ENCODE data around the gene TNXB. TPM values are rescaled to one million over a fixed set of nuclear protein-coding genes. Genes with fewer than 3 reads are reported as not detected.

Gene TNXB
- total and polyA plus RNA-seq, 9 of the 15 experiments (the other 6 are each of a cell fraction or from before 2014, with no cell fraction given), result 0.14 to 28.1 (median 12.4) TPM

Small RNA genes lying within 50 kb of the gene (small RNA-seq; reads per million reads assigned to genes)
- not detected for gene RNA5SP206

Other genes starting within 250 kb of the TNXB start
Only the 7 nearest of the 23 such genes appear.
- gene ATF6B, start 18.9 kb upstream of the TNXB start, total RNA-seq (2014; rRNA removed), result 22.7 and 25.4 TPM in 2 replicates
- gene ATF6B, start 18.9 kb upstream of the TNXB start, total RNA-seq (2014; rRNA removed; fragmentation: Illumina TruSeq; extraction: Trizol), result 15.6 and 21.5 TPM in 2 replicates
- 30.5 and 31.7 TPM in 2 replicates for gene ATF6B, start 18.9 kb upstream of the TNXB start, total RNA-seq (2015; rRNA removed; fragmentation: Illumina TruSeq; extraction: Trizol)
- 83.6 and 89.7 TPM in 2 replicates for gene ATF6B, start 18.9 kb upstream of the TNXB start, total RNA-seq (2021)
- gene ATF6B, start 18.9 kb upstream of the TNXB start, polyA plus RNA-seq (2011; rRNA removed), result 46.6 and 83.9 TPM in 2 replicates
- gene ATF6B, start 18.9 kb upstream of the TNXB start, polyA plus RNA-seq (2014; fragmentation: Illumina TruSeq; extraction: Trizol), result 128 and 131 TPM in 2 replicates
- 10 to 100 TPM; 20.7 to 26.1 TPM for gene ATF6B, start 18.9 kb upstream of the TNXB start, polyA plus RNA-seq (2014; fragmentation: Nextera tagmentation; extraction: Ambion mirVana)
- gene ATF6B, start 18.9 kb upstream of the TNXB start, polyA plus RNA-seq (2014; rRNA removed), result 88.0 and 103 TPM in 2 replicates
- 18.8 and 24.3 TPM in 2 replicates for gene FKBPL, start 20.9 kb upstream of the TNXB start, total RNA-seq (2014; rRNA removed)
- gene FKBPL, start 20.9 kb upstream of the TNXB start, total RNA-seq (2014; rRNA removed; fragmentation: Illumina TruSeq; extraction: Trizol), result 18.7 and 23.5 TPM in 2 replicates
- gene FKBPL, start 20.9 kb upstream of the TNXB start, total RNA-seq (2015; rRNA removed; fragmentation: Illumina TruSeq; extraction: Trizol), result 23.9 and 26.7 TPM in 2 replicates
- gene FKBPL, start 20.9 kb upstream of the TNXB start, total RNA-seq (2021), result 21.0 and 22.9 TPM in 2 replicates
- 9.0 and 11.5 TPM in 2 replicates for gene FKBPL, start 20.9 kb upstream of the TNXB start, polyA plus RNA-seq (2011; rRNA removed)
- gene FKBPL, start 20.9 kb upstream of the TNXB start, polyA plus RNA-seq (2014; fragmentation: Illumina TruSeq; extraction: Trizol), result 22.2 and 23.3 TPM in 2 replicates
- gene FKBPL, start 20.9 kb upstream of the TNXB start, polyA plus RNA-seq (2014; fragmentation: Nextera tagmentation; extraction: Ambion mirVana), result 10 to 100 TPM; 18.3 to 31.4 TPM
- gene FKBPL, start 20.9 kb upstream of the TNXB start, polyA plus RNA-seq (2014; rRNA removed), result 20.1 and 20.6 TPM in 2 replicates
- 0.14 and 0.57 TPM in 2 replicates for gene PRRT1, start 42.6 kb upstream of the TNXB start, total RNA-seq (2014; rRNA removed)
- gene PRRT1, start 42.6 kb upstream of the TNXB start, total RNA-seq (2014; rRNA removed; fragmentation: Illumina TruSeq; extraction: Trizol), result 0.16 and 0.29 TPM in 2 replicates
- gene PRRT1, start 42.6 kb upstream of the TNXB start, total RNA-seq (2015; rRNA removed; fragmentation: Illumina TruSeq; extraction: Trizol), result 0.40 and 0.53 TPM in 2 replicates
- 1.9 and 3.0 TPM in 2 replicates for gene PRRT1, start 42.6 kb upstream of the TNXB start, total RNA-seq (2021)
- gene PRRT1, start 42.6 kb upstream of the TNXB start, polyA plus RNA-seq (2011; rRNA removed), result 0.50 and 1.1 TPM in 2 replicates
- 3.3 and 3.5 TPM in 2 replicates for gene PRRT1, start 42.6 kb upstream of the TNXB start, polyA plus RNA-seq (2014; fragmentation: Illumina TruSeq; extraction: Trizol)
- under 1 TPM; 0.31 to 0.41 TPM for gene PRRT1, start 42.6 kb upstream of the TNXB start, polyA plus RNA-seq (2014; fragmentation: Nextera tagmentation; extraction: Ambion mirVana)
- 2.1 and 2.8 TPM in 2 replicates for gene PRRT1, start 42.6 kb upstream of the TNXB start, polyA plus RNA-seq (2014; rRNA removed)
- 69.9 and 296 TPM in 2 replicates for gene PPT2, start 44.8 kb upstream of the TNXB start, total RNA-seq (2014; rRNA removed)
- 42.5 and 43.7 TPM in 2 replicates for gene PPT2, start 44.8 kb upstream of the TNXB start, total RNA-seq (2014; rRNA removed; fragmentation: Illumina TruSeq; extraction: Trizol)
- gene PPT2, start 44.8 kb upstream of the TNXB start, total RNA-seq (2015; rRNA removed; fragmentation: Illumina TruSeq; extraction: Trizol), result 44.1 and 45.6 TPM in 2 replicates
- gene PPT2, start 44.8 kb upstream of the TNXB start, total RNA-seq (2021), result 83.2 and 83.4 TPM in 2 replicates
- gene PPT2, start 44.8 kb upstream of the TNXB start, polyA plus RNA-seq (2011; rRNA removed), result 75.8 and 76.6 TPM in 2 replicates
- gene PPT2, start 44.8 kb upstream of the TNXB start, polyA plus RNA-seq (2014; fragmentation: Illumina TruSeq; extraction: Trizol), result 92.6 and 98.8 TPM in 2 replicates
- gene PPT2, start 44.8 kb upstream of the TNXB start, polyA plus RNA-seq (2014; fragmentation: Nextera tagmentation; extraction: Ambion mirVana), result 10 to 100 TPM; 27.4 to 41.6 TPM
- gene PPT2, start 44.8 kb upstream of the TNXB start, polyA plus RNA-seq (2014; rRNA removed), result 86.4 and 95.1 TPM in 2 replicates
- gene EGFL8, start 55.3 kb upstream of the TNXB start, total RNA-seq (2014; rRNA removed), result 14.2 and 20.9 TPM in 2 replicates
- gene EGFL8, start 55.3 kb upstream of the TNXB start, total RNA-seq (2014; rRNA removed; fragmentation: Illumina TruSeq; extraction: Trizol), result 10.0 and 12.1 TPM in 2 replicates
- 13.3 and 15.5 TPM in 2 replicates for gene EGFL8, start 55.3 kb upstream of the TNXB start, total RNA-seq (2015; rRNA removed; fragmentation: Illumina TruSeq; extraction: Trizol)
- gene EGFL8, start 55.3 kb upstream of the TNXB start, total RNA-seq (2021), result 21.7 and 26.0 TPM in 2 replicates
- gene EGFL8, start 55.3 kb upstream of the TNXB start, polyA plus RNA-seq (2011; rRNA removed), result 14.8 and 17.9 TPM in 2 replicates
- 19.1 and 26.3 TPM in 2 replicates for gene EGFL8, start 55.3 kb upstream of the TNXB start, polyA plus RNA-seq (2014; fragmentation: Illumina TruSeq; extraction: Trizol)
- 1 to 10 TPM; 2.2 to 2.8 TPM for gene EGFL8, start 55.3 kb upstream of the TNXB start, polyA plus RNA-seq (2014; fragmentation: Nextera tagmentation; extraction: Ambion mirVana)
- 39.8 and 47.4 TPM in 2 replicates for gene EGFL8, start 55.3 kb upstream of the TNXB start, polyA plus RNA-seq (2014; rRNA removed)
- 69.4 and 115 TPM in 2 replicates for gene AGPAT1, start 66.7 kb upstream of the TNXB start, total RNA-seq (2014; rRNA removed)
- gene AGPAT1, start 66.7 kb upstream of the TNXB start, total RNA-seq (2014; rRNA removed; fragmentation: Illumina TruSeq; extraction: Trizol), result 45.4 and 51.9 TPM in 2 replicates
- gene AGPAT1, start 66.7 kb upstream of the TNXB start, total RNA-seq (2015; rRNA removed; fragmentation: Illumina TruSeq; extraction: Trizol), result 53.2 and 54.1 TPM in 2 replicates
- 107 and 109 TPM in 2 replicates for gene AGPAT1, start 66.7 kb upstream of the TNXB start, total RNA-seq (2021)
- 78.7 and 138 TPM in 2 replicates for gene AGPAT1, start 66.7 kb upstream of the TNXB start, polyA plus RNA-seq (2011; rRNA removed)
- gene AGPAT1, start 66.7 kb upstream of the TNXB start, polyA plus RNA-seq (2014; fragmentation: Illumina TruSeq; extraction: Trizol), result 165 and 176 TPM in 2 replicates
- gene AGPAT1, start 66.7 kb upstream of the TNXB start, polyA plus RNA-seq (2014; fragmentation: Nextera tagmentation; extraction: Ambion mirVana), result 10 to 100 TPM; 37.9 to 43.6 TPM
- gene AGPAT1, start 66.7 kb upstream of the TNXB start, polyA plus RNA-seq (2014; rRNA removed), result 78.2 and 78.4 TPM in 2 replicates
- 129 and 156 TPM in 2 replicates for gene RNF5, start 69.1 kb upstream of the TNXB start, total RNA-seq (2014; rRNA removed)
- 123 and 128 TPM in 2 replicates for gene RNF5, start 69.1 kb upstream of the TNXB start, total RNA-seq (2014; rRNA removed; fragmentation: Illumina TruSeq; extraction: Trizol)
- 99.1 and 110 TPM in 2 replicates for gene RNF5, start 69.1 kb upstream of the TNXB start, total RNA-seq (2015; rRNA removed; fragmentation: Illumina TruSeq; extraction: Trizol)
- 149 and 154 TPM in 2 replicates for gene RNF5, start 69.1 kb upstream of the TNXB start, total RNA-seq (2021)
- 161 and 163 TPM in 2 replicates for gene RNF5, start 69.1 kb upstream of the TNXB start, polyA plus RNA-seq (2011; rRNA removed)
- gene RNF5, start 69.1 kb upstream of the TNXB start, polyA plus RNA-seq (2014; fragmentation: Illumina TruSeq; extraction: Trizol), result 227 and 245 TPM in 2 replicates
- gene RNF5, start 69.1 kb upstream of the TNXB start, polyA plus RNA-seq (2014; fragmentation: Nextera tagmentation; extraction: Ambion mirVana), result 10 to 100 TPM; 62.2 to 95.5 TPM
- 207 and 223 TPM in 2 replicates for gene RNF5, start 69.1 kb upstream of the TNXB start, polyA plus RNA-seq (2014; rRNA removed)

Data from K562 (cell line).